Activated naive CD4-positive, alpha-beta T cell treated with anti-CD3 and anti-CD28 coated beads for 36 hours (primary cell): Measurements from ENCODE around the gene CCDC85B. TPM values are rescaled to one million over a fixed set of nuclear protein-coding genes. Genes with fewer than 3 reads are reported as not detected.
"Not testable (repeated sequence)": the region's sequence is repeated elsewhere in the genome, so short reads cannot be mapped to it uniquely, and the experiment has no call there.

ENCODE experiments used
- CTCF ChIA-PET: fragments of 350-600 bp; sonication (Branson Sonifier 250); formaldehyde crosslinking; loops from one replicate; lab custom pipeline; 2021; ENCODE audit warnings: antibody characterized with exemption; lab: Charles Lee
- DNase-seq: peaks from one replicate; pipeline ENCODE4 v3.0.0-alpha.2; 2020
- H3K27ac Mint-ChIP-seq: one replicate; pipeline ENCODE4 v1.8.0; 2021; ENCODE audit warnings: mild to moderate bottlenecking, mixed read lengths
- H3K27me3 Mint-ChIP-seq: one replicate; pipeline ENCODE4 v1.8.0; 2021; ENCODE audit warnings: low read depth, mixed read lengths
- H3K36me3 Mint-ChIP-seq: one replicate; pipeline ENCODE4 v1.8.0; 2021; ENCODE audit warnings: low read depth, mixed read lengths
- H3K4me1 Mint-ChIP-seq: one replicate; pipeline ENCODE4 v1.8.0; 2021; ENCODE audit warnings: low read depth, mixed read lengths
- H3K4me3 Mint-ChIP-seq: one replicate; pipeline ENCODE4 v1.8.0; 2021; ENCODE audit warnings: mild to moderate bottlenecking, moderate library complexity, mixed read lengths
- H3K9me3 Mint-ChIP-seq: one replicate; pipeline ENCODE4 v1.8.0; 2021; ENCODE audit warnings: mixed read lengths
- intact Hi-C: fragments of 100-400 bp; cut with micrococcal nuclease; formaldehyde crosslinking; loops from one replicate; pipeline ENCODE4 v1.15.1; 2023
- total RNA-seq, 2 experiments: library from RNA; stranded (reverse); gene quantifications; one replicate each; pipeline ENCODE4 v1.2.3, GENCODE V29; 2021

CCDC85B gene
- total RNA-seq, 2 experiments from 2014 or later = 27.6 to 29.0 TPM

GRCh38 chr11:65884716-65885092, 5.8 kb upstream of the CCDC85B start:
- CTCF ChIA-PET = interaction anchor here (0.6 to 14.7 kb wide), 47 partner anchors 11 to 1102 kb away, joined by 3 to 178 read pairs (median 5); partner anchors contain the start of genes CFL1, EFEMP2, MUS81 and SART1
- peak overlapping the region; percentile 80 for H3K27ac Mint-ChIP-seq
- peaks cover 63% of the 10 kb centered on the region for H3K4me1 Mint-ChIP-seq
- peaks cover 29% of the 10 kb centered on the region for H3K36me3 Mint-ChIP-seq
- intact Hi-C loops = loop anchor here (1.0 to 2.0 kb wide), 2 partner anchors 26 to 105 kb away; no protein-coding TSS in a partner anchor
- H3K4me3 Mint-ChIP-seq = no peak overlapping the region
- H3K9me3 Mint-ChIP-seq = no peaks in the 10 kb centered on the region
- no peaks in the 10 kb centered on the region for H3K27me3 Mint-ChIP-seq
- DNase-seq = peak; percentile 86

GRCh38 chr11:65885231-65885630, 5.2 kb upstream of the CCDC85B start:
- Mint-ChIP-seq H3K27me3 (no peaks in the 10 kb centered on the region), H3K9me3 (no peaks in the 10 kb centered on the region), H3K4me3 (no peak overlapping the region), H3K36me3 (peaks cover 29% of the 10 kb centered on the region), H3K27ac (no peak overlapping the region), H3K4me1 (peaks cover 63% of the 10 kb centered on the region)
- CTCF ChIA-PET = interaction anchor here (0.6 to 14.7 kb wide), 41 partner anchors 10 to 404 kb away, joined by 3 to 178 read pairs (median 6); partner anchors contain the start of genes CFL1, EFEMP2, MUS81 and SART1
- no peak for DNase-seq
- intact Hi-C loops = loop anchor here (2.0 kb wide), 1 partner anchor 26 kb away; no protein-coding TSS in a partner anchor

GRCh38 chr11:65885808-65886536, 4.5 kb upstream of the CCDC85B start:
- peak overlapping the region; percentile 97 for H3K4me3 Mint-ChIP-seq
- H3K27me3 Mint-ChIP-seq = no peaks in the 10 kb centered on the region
- peaks cover 57% of the 10 kb centered on the region for H3K4me1 Mint-ChIP-seq
- no peaks in the 10 kb centered on the region for H3K9me3 Mint-ChIP-seq
- H3K36me3 Mint-ChIP-seq = peaks cover 29% of the 10 kb centered on the region
- CTCF ChIA-PET = interaction anchor here (0.7 to 14.7 kb wide), 26 partner anchors 8 to 174 kb away, joined by 3 to 178 read pairs (median 8); partner anchors contain the start of genes CFL1, EFEMP2, MUS81 and SNX32
- intact Hi-C loops = loop anchor here (2.0 kb wide), 1 partner anchor 25 kb away; no protein-coding TSS in a partner anchor
- H3K27ac Mint-ChIP-seq = no peak overlapping the region
- no peak for DNase-seq

- peak overlapping the region; percentile 95 for H3K27ac Mint-ChIP-seq
- no peaks in the 10 kb centered on the region for H3K9me3 Mint-ChIP-seq
- H3K36me3 Mint-ChIP-seq = peaks cover 33% of the 10 kb centered on the region
- no peaks in the 10 kb centered on the region for H3K27me3 Mint-ChIP-seq
- CTCF ChIA-PET = interaction anchor here (0.6 to 14.7 kb wide), 23 partner anchors 9 to 520 kb away, joined by 3 to 178 read pairs (median 5); partner anchors contain the start of genes BANF1, CFL1, EFEMP2 and EIF1AD
- peaks cover 52% of the 10 kb centered on the region for H3K4me1 Mint-ChIP-seq
- intact Hi-C loops = no loop called here
- no peak for DNase-seq
- peak overlapping the region; percentile 97 for H3K4me3 Mint-ChIP-seq
These were observed 3.4 kb upstream of the CCDC85B start for GRCh38 chr11:65886826-65887722.

GRCh38 chr11:65887723-65888162, 2.7 kb upstream of the CCDC85B start:
- Mint-ChIP-seq H3K4me3 (peak overlapping the region; percentile 97), H3K27ac (peak overlapping the region; percentile 95), H3K4me1 (peaks cover 57% of the 10 kb centered on the region), H3K27me3 (no peaks in the 10 kb centered on the region), H3K9me3 (no peaks in the 10 kb centered on the region), H3K36me3 (peaks cover 39% of the 10 kb centered on the region)
- CTCF ChIA-PET = interaction anchor here (0.6 to 14.7 kb wide), 29 partner anchors 9 to 222 kb away, joined by 3 to 178 read pairs (median 5); partner anchors contain the start of genes BANF1, CFL1, EFEMP2 and EIF1AD
- DNase-seq = peak; percentile 50
- intact Hi-C loops = loop anchor here (1.0 to 2.0 kb wide), 5 partner anchors 13 to 177 kb away; partner anchors contain the start of genes AP5B1, CFL1, EFEMP2 and FOSL1

- peak; percentile 99 for DNase-seq
- H3K9me3 Mint-ChIP-seq = no peaks in the 10 kb centered on the region
- H3K4me3 Mint-ChIP-seq = peak within 1 kb of the TSS; percentile 97
- intact Hi-C loops = loop anchor here (1.0 to 2.0 kb wide), 5 partner anchors 12 to 177 kb away; partner anchors contain the start of genes AP5B1, CFL1, EFEMP2 and FOSL1
- CTCF ChIA-PET = interaction anchor here (0.7 to 14.7 kb wide), 25 partner anchors 9 to 223 kb away, joined by 3 to 178 read pairs (median 5); partner anchors contain the start of genes CFL1, EFEMP2, FOSL1 and MUS81
- peaks cover 37% of the 10 kb centered on the region for H3K36me3 Mint-ChIP-seq
- no peaks in the 10 kb centered on the region for H3K27me3 Mint-ChIP-seq
- H3K27ac Mint-ChIP-seq = peak within 1 kb of the TSS; percentile 95
- H3K4me1 Mint-ChIP-seq = peaks cover 62% of the 10 kb centered on the region
These were observed 2.2 kb upstream of the CCDC85B start, which contains the start of gene FIBP for GRCh38 chr11:65888163-65888814. Gene FIBP (minus strand): TSS chr11:65888471. CDS start chr11:65888418, 53 bp downstream.

GRCh38 chr11:65891219-65892136, 1.0 kb downstream of the CCDC85B start:
- intact Hi-C loops = loop anchor here (2.0 to 10.0 kb wide), 4 partner anchors 161 to 377 kb away; partner anchors contain the start of genes PACS1, RAB1B and SF3B2
- no peaks in the 10 kb centered on the region for H3K9me3 Mint-ChIP-seq
- peaks cover 73% of the 10 kb centered on the region for H3K4me1 Mint-ChIP-seq
- peak overlapping the region; percentile 79 for H3K4me3 Mint-ChIP-seq
- H3K27ac Mint-ChIP-seq = peak overlapping the region; percentile 83
- CTCF ChIA-PET = interaction anchor here (0.6 to 14.7 kb wide), 20 partner anchors 6 to 185 kb away, joined by 3 to 178 read pairs (median 5); partner anchors contain the start of genes CFL1, FOSL1 and MUS81
- H3K27me3 Mint-ChIP-seq = no peaks in the 10 kb centered on the region
- DNase-seq = peak; percentile 40
- peaks cover 33% of the 10 kb centered on the region for H3K36me3 Mint-ChIP-seq

GRCh38 chr11:65892137-65892540, 1.7 kb downstream of the CCDC85B start:
- intact Hi-C loops = loop anchor here (5.0 to 10.0 kb wide), 3 partner anchors 160 to 243 kb away; partner anchors contain the start of genes PACS1 and SF3B2
- Mint-ChIP-seq H3K36me3 (peaks cover 31% of the 10 kb centered on the region), H3K4me1 (peaks cover 73% of the 10 kb centered on the region), H3K4me3 (peak overlapping the region; percentile 79), H3K27ac (peak overlapping the region; percentile 83)
- peak; percentile 48 for DNase-seq
- H3K27me3 Mint-ChIP-seq, H3K9me3 Mint-ChIP-seq: not testable (repeated sequence)
- CTCF ChIA-PET = interaction anchor here (0.7 to 14.7 kb wide), 8 partner anchors 7 to 186 kb away, joined by 3 to 178 read pairs (median 4); partner anchors contain the start of genes CFL1, FOSL1 and MUS81

GRCh38 chr11:65892661-65893317, 2.3 kb downstream of the CCDC85B start:
- peak overlapping the region; percentile 83 for H3K27ac Mint-ChIP-seq
- no peaks in the 10 kb centered on the region for H3K9me3 Mint-ChIP-seq
- peaks cover 73% of the 10 kb centered on the region for H3K4me1 Mint-ChIP-seq
- H3K27me3 Mint-ChIP-seq = no peaks in the 10 kb centered on the region
- DNase-seq = no peak
- H3K36me3 Mint-ChIP-seq = peaks cover 33% of the 10 kb centered on the region
- H3K4me3 Mint-ChIP-seq = peak overlapping the region; percentile 79
- intact Hi-C loops = loop anchor here (5.0 to 10.0 kb wide), 3 partner anchors 160 to 242 kb away; partner anchors contain the start of genes PACS1 and SF3B2
- CTCF ChIA-PET = interaction anchor here (0.7 to 14.7 kb wide), 9 partner anchors 8 to 187 kb away, joined by 3 to 178 read pairs (median 4); partner anchors contain the start of genes CFL1, FOSL1 and MUS81
